Stimulated activated naive CD4-positive, alpha-beta T cell treated with Interleukin-2 at 50 U/mL for 16 hours (primary cell): ENCODE measurements around the gene ZPR1.
A peak's percentile ranks its signal among the peaks of the same experiment; 100 is the strongest.

Experiments
- DNase-seq: peaks from one replicate; lab custom pipeline; 2025; lab: John Stamatoyannopoulos, UW

Gene ZPR1

GRCh38 chr11:116792869-116793771 lies 5.3 kb upstream of the ZPR1 start:
- no peak for DNase-seq

GRCh38 chr11:116792144-116792868 lies 4.5 kb upstream of the ZPR1 start:
- DNase-seq: no peak

- DNase-seq: no peak
These were observed 4.0 kb upstream of the ZPR1 start, which contains the start of gene APOA5 for GRCh38 chr11:116791813-116792143. Gene APOA5, minus strand, starts transcription at chr11:116791879. Its CDS starts 19 bp downstream, at chr11:116791860.

GRCh38 chr11:116791002-116791812 lies 3.4 kb upstream of the ZPR1 start:
- DNase-seq: peak; percentile 72

- no peak for DNase-seq
These were observed 2.6 kb upstream of the ZPR1 start for GRCh38 chr11:116790167-116791001.

GRCh38 chr11:116788975-116789374 lies 1.2 kb upstream of the ZPR1 start:
- no peak for DNase-seq

GRCh38 chr11:116788534-116788933 lies 711 bp upstream of the ZPR1 start:
- DNase-seq: no peak

- DNase-seq: no peak
These were observed 412 bp downstream of the ZPR1 start for GRCh38 chr11:116787436-116787785.

- no peak for DNase-seq
These were observed 857 bp downstream of the ZPR1 start for GRCh38 chr11:116786966-116787365.

- no peak for DNase-seq
These were observed 1.5 kb downstream of the ZPR1 start for GRCh38 chr11:116786326-116786725.

- DNase-seq: no peak
These were observed 5.1 kb downstream of the ZPR1 start for GRCh38 chr11:116782728-116783127.

- no peak for DNase-seq
These were observed 9.3 kb downstream of the ZPR1 start for GRCh38 chr11:116778556-116778955.

GRCh38 chr11:116777056-116777455 lies 10.8 kb downstream of the ZPR1 start:
- no peak for DNase-seq

GRCh38 chr11:116776522-116776984 lies 11.3 kb downstream of the ZPR1 start:
- no peak for DNase-seq

GRCh38 chr11:116775975-116776374 lies 11.8 kb downstream of the ZPR1 start:
- no peak for DNase-seq

GRCh38 chr11:116774661-116775060 lies 13.2 kb downstream of the ZPR1 start:
- DNase-seq: no peak

GRCh38 chr11:116773203-116774097 lies 14.4 kb downstream of the ZPR1 start:
- DNase-seq: no peak

GRCh38 chr11:116772443-116773202 lies 15.2 kb downstream of the ZPR1 start, which contains the start of gene BUD13:
Gene BUD13, minus strand, starts transcription at chr11:116772987. Its CDS starts 23 bp downstream, at chr11:116772964.
- peak; percentile 93 for DNase-seq

- DNase-seq: no peak
These were observed 15.9 kb downstream of the ZPR1 start for GRCh38 chr11:116771935-116772334.
